HG02610 (cell line): ENCODE results near the gene INPP5E.

Experiments used
- ATAC-seq: cut with Tn5 transposase; IDR thresholded peaks from one replicate; pipeline ENCODE4 v1.9.1; 2021; ENCODE audit warnings: mild to moderate bottlenecking, moderate library complexity; ENCODE audit not compliant: unreplicated experiment

The INPP5E gene

DNA sequence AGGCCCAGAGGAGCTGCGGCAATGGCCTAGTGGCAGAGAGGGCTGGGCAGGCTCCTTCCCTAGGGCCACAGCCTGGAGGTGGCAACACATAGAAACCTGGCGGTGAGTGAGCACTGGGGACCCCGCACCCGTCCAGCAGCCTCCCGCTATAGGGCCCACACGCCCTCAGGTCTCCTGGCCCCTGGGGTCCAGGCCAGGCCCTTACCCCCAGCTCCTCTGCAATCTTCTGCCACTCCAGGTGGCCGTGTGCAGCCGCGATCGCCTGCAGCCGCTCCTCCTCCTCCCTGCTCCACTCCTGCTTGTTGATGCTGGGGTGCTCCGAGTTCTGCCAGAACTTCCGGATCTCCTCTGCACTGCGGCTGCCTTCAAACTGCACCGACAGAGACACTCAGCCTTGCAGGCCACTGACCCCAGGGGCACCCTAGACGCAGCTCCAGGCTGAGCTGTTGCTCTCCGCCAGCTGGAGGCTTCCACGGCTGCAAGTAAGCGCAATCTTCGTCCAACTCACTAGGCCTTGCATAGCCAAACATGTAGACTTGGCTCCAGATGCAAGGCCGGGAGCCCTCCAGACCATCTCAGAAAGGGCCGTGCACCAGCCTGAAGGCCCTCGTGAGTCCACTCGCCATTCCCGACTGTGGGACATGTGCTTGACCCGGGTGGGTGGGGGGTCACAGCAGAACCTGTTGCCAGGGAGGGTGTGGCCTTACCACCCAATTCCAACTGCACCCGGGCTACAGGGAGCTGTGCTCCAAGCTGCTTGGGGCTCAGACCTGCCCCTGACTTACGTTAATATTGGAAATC, 47.7 kb downstream of the INPP5E start:
- no peak for ATAC-seq

DNA sequence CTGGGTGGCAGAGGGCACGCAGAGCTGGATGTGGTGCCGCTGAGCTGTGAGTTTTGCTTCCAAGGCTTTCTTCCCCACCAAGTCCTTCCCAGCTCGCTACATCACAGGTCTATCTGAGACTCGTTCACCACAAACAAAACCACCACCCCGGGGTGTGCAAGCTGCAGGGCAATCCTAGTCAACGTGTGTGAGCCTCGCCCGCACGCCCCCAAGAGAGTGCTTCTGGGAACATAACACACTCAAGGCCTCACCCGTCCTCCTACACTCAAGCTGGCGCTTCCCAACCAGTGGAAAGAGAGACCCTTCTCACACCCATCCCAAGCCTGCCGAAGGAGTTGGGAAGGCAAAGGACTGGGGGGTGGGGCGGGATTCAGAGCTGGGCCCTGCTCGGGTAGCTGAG, 50.2 kb downstream of the INPP5E start:
- ATAC-seq: no peak

DNA sequence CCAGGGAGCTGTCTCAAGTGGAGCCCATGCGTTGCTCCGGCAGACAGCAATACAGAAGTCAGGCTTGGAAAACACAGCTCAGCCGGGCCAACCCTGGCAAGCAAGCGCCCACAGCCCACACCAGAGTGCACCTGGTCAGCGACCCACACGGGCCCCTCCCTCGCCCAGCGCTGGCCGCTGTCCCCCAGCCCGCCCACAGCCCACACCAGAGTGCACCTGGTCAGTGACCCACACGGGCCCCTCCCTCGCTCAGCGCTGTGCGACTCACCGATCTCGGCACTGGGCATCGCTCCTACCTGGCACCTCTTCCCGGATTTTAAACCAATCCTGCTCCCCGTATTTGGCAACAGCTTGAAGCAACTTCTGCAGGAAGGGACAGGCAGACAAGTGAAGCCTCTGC, 52.4 kb downstream of the INPP5E start:
- no peak for ATAC-seq

DNA sequence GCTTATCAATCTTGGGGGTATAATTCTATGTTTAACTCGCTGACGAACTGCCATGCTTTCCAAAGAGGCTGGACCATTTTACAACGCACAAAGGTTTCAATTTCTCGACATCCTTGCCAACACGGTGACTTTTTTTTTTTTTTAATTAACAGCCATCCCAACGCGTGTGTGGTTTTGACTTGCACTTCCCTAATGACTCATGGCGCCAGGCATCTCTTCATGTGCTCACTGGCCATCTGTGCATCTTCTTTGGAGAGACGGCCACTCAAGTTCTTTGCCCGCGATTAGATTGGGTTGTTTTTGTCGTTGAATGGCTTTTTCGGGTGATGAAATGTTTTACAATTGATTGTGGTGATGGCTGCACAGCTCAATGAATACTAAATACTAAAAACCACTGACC, 53.6 kb downstream of the INPP5E start:
- no peak for ATAC-seq

DNA sequence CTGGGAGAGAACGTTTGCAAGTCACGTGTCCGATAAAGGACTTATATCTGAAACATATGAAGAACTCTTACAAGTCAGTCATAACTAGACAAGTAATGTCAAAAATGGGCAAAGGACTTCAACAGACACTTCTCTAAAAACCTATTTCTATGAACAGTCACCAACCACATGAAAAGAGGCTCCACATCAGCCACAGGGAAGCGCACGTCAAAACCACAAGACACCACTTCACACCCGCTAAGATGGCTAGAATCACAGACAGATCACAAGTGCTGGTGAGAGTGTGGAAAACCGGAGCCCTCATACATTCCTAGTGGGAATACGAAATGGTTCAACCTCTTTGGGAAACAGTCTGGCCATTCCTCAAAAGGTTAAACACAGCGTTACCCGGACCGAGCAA, 54.6 kb downstream of the INPP5E start:
- no peak for ATAC-seq

DNA sequence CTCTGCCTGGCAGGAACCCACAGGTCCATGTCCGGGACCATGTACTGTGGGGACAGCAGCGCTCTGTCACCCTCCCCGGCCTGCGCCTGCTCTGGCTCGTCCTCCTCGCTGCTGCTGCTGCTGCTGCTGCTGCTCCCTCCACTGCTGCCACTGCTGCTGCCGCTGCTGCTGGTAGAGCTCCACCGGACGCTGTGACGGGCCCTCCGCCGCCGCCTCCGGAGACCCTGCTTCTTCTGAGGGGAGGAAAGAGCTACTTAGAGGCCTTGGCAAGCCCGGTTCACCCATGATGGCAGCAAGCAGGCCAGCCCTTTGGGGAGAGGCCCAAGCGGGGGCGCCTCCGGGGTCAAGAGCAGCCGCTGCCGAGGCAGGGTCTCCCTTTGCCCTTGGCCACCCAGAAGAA, 56.2 kb downstream of the INPP5E start:
- no peak for ATAC-seq

DNA sequence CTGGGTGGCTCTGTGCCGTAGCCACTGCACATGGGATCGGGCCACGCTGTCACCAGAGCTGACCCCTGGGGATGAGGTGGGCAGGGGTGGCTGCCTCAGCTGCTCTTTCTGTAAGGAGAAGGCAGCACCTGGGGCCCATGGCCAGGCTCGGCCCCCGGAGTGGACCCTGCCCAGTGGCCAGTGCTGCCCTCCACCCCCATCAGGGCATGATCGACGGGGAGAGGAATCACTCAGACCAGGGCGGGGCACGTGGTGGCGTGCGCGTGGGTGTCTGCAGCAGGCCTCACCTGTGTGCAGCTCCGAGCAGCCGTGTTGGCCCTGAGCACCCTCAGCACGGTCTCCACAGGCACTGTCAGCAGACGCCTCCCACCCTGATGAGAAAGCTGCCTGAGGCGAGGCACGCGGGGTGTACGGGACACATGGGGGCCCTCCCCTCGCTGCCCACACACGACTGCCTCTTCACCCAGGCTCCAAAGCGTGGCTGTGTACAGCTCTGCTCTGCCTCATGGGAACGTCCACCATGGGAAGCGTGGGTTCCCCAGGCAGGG, 57.6 kb downstream of the INPP5E start:
- ATAC-seq: no peak

DNA sequence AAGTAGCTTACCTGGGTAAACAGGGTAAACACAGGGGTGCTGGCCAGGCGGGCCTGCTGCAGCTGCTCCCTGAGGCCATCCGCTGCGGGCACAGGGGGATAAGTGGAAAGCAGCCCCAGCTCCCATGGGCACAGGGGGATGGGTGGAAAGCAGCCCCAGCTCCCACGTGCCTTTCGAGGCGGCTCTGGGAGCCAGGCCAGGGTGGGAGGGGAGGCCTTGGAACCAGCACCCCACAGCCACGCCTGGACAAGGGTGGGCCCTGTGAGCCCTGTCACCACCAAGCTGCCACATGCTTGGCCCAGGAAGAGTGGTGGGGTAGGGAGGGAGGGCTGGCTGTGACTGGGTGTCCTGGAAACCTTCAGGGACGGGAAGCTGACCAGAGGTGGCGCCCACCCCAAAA, 58.3 kb downstream of the INPP5E start:
- ATAC-seq: no peak

DNA sequence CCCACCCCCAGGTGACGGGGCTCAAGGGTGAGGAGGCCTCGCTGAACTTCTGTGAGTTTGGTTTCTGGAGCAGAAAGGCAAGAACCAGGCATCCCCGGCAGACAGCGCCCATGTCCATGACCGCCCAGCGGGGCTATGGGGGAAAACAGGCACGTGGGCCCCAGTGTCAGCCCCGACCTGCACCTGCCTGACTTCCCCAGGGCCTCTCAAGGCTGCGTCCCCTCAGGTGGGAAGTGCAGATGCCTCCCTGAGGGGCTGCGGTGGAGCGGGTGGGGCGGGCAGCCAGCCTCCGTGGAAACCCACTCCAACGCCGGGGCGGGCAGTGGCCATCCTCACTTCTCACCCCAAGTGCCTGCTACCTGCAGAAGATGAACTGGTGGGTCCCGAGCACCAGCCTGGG, 59.3 kb downstream of the INPP5E start:
- no peak for ATAC-seq

DNA sequence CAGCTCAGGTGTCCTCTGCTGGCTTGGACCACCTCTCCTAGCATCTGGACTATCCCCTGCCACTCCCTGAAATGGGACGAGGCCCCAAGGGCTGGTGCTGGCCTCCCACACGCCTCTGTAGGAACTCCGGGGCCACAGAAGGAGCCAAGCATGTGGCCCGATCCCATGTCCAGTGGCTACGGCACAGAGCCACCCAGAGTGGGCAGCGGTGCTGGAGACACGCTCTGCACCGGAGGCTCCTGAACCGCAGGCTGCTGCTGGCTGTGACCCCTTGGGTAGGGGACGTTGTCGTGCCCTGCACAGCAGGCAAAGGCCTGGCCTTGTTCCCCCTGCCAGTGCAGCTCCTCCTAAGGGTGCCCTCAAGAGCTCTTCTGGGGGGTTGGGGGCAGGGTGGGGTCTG, 59.8 kb downstream of the INPP5E start:
- ATAC-seq: no peak

DNA sequence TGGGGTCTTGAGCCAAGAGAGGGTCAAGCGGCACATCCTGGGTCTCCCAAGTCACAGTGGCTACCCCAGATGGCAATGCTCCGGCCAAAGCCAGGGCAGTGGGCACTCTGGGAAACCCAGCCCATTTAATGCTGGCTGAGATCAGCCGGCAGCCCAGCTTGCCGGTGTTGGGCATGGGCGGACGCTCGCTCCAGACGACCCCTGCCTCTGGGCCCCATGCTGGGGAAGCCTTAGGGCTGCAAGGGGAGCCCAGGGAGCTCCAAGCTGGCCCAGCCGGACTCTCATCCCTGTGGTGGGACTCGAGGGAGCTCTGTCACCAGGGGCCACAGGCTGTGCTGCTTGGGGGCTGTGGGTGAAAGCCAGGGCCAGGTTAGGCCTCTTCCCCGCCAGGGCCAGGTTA, 60.2 kb downstream of the INPP5E start:
- no peak for ATAC-seq

DNA sequence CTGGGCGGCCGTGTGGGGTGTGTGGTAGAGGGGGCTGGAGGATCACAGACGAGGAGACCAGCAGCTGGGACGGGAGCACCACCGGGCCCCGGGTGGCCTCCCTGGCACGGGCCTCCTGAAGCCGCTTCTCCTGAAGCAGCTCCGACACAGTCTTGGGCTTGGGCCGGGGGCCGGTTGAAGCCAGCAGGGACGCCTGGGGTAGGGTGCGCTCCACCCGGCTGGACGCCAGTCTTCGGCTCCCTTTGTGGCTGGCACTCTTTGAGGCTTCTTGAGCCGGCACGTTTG, 60.7 kb downstream of the INPP5E start:
- no peak for ATAC-seq
